ENCODE data around the gene KRT34.
"Not testable (repeated sequence)": the region's sequence is repeated elsewhere in the genome, so short reads cannot be mapped to it uniquely, and the experiment has no call there.

The KRT34 gene

DNA sequence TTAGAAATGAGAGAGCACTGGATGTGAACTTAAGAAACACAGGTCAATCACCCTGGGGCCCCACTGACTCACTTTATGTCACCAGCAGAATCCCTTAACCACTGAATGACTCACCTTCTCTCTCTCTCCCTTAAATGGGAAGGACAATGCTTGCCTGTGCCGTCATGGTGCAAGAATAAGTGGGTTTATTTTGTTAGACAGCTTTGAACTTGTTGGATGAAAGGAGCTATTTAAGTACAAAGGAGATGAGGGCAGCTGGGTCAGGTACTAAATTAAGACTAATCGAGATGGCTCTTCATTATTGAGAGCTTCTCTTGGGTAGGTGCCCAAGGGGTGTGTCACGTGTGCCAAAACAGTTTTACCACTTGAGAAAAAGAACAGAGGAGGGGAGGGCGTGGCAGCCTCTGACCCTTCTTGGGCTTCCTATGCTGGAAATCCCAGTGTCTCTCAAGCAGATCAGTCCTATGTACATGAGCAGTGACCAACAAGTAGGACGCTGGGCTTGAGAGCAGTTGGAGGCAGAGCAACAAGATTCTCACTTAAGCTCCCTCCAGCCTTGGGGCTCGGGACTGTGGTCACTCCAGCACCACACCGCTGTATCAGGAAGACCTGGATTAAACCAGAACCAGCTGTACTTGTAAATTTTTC is 22.0 kb upstream of the KRT34 start:
- peak; percentile 18 to 56 (median 22) for DNase-seq (ENCODE audit: low read depth in 3 of 3)

- DNase-seq (ENCODE audit: low read depth in 3 of 3) = no peak
Measured at GRCh38 chr17:41403404-41404023, 21.4 kb upstream of the KRT34 start.

- DNase-seq (ENCODE audit: low read depth in 3 of 3) = no peak
Measured at GRCh38 chr17:41402161-41402560, 20.1 kb upstream of the KRT34 start.

DNA sequence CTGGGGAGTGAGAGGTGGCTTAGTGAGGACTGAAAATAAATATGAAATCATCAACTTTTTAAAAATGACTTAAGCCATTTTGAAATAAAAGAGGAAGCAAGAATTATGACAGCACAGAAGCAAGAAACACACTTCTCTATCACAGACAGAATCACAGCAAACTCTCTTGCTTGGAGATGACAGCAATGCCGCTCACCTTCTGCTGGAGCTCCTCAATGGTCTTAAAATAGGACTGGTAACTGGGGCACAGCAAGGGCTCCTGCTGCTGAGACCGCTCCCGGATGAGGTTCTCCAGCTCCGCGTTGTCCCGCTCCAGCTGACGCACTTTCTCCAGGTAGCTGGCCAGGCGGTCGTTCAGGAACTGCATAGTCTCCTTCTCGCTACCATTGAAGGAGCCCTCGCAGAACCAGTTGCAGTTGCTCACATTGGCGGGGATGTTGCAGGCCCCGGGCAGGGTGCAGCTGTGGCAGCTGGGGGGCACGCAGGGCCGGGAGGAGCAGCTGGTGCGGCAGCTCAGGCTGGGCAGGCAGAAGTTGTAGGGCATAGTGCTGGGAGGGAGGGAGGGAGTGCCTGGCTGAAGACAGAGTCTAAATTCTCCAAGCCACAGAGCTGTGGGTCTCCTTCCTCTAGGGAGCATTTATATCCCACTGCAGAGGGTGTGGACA is 15.0 kb upstream of the KRT34 start, which contains the start of gene KRT31:
Gene KRT31, minus strand, starts transcription at position 613 of the 665 bp plus-strand sequence. Its CDS starts 69 bp downstream, at position 544.
- no peak for DNase-seq (ENCODE audit: low read depth in 3 of 3)

DNA sequence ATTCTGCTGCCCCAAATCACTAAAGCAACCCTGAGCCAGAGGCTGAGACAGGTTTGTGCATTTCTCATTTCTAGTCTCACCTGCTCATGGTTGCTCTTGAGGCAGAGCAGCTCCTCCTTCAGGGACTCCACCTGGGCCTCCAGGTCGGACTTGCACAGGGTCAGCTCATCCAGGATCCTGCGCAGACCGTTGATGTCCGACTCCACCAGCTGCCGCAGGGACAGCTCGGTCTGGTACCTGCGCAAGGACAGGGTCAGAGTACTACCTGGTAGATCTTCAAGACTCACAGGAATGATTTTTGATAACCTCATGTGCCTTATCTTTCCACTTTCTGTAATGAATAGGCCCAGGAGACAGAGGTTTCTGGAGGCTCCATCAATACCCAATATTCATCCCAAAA is 14.2 kb upstream of the KRT34 start:
- no peak for DNase-seq (ENCODE audit: low read depth in 3 of 3)

GRCh38 chr17:41395611-41396010 is 13.5 kb upstream of the KRT34 start:
- DNase-seq (ENCODE audit: low read depth in 3 of 3) = no peak

DNA sequence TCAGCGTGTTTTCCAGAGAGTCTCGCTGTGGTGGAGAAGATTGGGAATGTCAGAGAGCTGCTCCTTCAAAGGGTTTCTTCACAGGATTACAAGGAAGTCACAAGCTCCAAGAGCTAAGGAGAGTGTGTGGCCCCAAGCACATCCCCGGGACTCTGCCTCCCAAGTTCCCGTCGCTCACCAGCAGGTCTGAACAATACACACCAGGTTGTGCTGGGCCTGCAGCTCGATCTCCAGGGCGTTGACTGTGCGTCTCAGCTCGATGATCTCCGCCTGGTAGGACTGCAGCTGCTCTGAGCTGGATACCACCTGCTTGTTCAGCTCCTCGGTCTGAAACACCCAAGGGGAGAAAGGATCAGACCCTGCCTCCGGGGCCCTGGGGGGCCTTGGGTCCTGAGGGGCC is 12.9 kb upstream of the KRT34 start:
- not testable (repeated sequence) for DNase-seq (ENCODE audit: low read depth in 3 of 3)

DNA sequence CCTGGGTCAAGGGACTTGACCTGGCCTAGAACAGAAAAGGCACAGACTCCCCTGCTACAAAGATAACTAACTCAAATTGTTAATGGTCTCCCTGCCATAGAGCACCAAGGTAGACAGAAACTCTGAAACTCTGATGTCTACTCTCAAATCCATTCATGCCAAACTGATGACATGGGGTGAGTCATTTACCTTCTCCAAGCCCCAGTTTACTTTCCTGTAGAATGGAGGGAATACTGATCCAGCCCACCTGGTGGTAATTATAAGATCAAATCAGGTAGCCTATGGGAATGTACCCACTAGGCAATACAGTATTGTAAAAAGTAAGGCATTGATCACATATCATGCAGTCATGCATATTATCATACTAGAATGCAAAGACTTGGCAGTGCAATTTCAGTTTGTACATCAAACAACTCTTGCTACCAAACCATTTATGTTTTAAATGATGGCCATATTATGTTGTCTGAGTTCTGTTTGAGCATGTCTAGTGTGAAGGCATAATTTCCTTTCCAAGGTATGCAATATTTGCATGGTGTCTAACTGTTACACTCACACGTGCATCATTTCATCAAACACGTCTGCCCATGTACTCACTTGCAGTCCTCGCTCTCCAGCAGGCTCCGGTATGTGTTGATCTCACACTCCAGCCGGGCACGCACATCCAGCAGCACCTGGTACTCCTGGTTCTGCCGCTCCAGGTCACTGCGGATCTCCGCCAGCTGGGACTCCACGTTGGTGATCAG is 12.3 kb upstream of the KRT34 start:
- no peak for DNase-seq (ENCODE audit: low read depth in 3 of 3)

DNA sequence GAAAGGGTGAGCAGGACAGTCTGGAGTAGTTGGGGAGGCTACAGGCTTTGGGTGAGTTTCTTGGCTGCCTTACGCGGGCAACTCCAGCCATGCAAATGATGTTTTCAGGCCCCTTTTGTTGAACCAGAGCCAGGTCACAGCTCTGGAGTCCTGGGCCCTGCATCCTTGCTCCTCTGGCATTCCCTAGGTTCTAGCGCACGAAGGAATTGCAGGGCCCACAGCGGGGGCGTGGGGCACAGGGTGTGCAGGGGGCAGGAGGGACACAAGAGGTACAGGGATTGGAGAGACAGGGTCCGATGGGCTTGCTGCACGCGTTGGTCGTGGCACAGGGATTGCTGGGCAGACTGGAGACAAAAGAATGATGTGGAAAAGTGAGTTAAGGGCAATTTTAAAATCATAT is 11.7 kb upstream of the KRT34 start:
- DNase-seq (ENCODE audit: low read depth in 3 of 3) = no peak

- no peak for DNase-seq (ENCODE audit: low read depth in 3 of 3)
Measured at GRCh38 chr17:41393294-41393693, 11.2 kb upstream of the KRT34 start.

DNA sequence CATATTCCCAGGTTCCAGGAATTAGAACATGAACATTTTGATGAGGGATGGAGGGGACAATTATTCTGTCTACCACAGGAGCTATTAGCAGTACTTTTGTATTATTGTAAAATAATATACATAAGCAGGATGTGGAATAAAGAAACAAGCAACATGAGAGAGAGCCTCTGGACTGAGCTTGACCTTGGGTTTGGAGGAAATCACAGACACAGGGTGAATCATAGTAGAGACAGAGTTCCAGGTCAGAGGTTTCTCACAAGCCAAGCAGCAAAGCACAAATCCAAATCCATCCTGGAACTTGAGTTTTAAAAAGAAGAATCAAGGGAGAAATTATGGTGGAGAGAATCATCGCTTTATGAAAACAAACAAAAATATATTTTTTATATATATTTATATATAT is 10.2 kb upstream of the KRT34 start:
- no peak for DNase-seq (ENCODE audit: low read depth in 3 of 3)

GRCh38 chr17:41391535-41391934 is 9.4 kb upstream of the KRT34 start:
- DNase-seq (ENCODE audit: low read depth in 3 of 3) = no peak

DNA sequence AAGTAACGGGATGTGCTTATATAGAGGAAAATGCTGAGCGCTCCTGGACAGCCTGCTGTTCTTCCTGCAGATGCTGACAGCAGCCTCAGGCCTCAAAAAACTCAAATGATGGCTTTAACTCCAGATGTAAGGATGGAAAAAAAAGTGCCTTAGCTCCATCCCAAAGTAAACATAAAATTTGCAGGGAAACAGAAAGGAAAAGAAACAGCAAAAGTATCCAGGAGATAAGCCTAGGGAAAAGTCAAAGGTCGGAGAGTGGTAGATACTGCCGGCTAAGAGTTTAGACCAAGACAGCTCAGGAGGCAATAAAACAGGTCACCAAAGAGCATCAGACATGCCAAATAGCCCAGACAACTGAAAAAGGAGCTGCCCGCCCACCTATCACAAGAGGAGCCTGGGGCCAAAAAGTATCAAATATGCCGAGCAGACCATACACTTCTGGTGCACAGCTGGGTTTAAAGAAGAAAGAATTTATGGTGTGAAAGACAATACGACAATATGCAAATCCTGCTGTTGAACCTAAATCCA is 8.4 kb upstream of the KRT34 start:
- DNase-seq (ENCODE audit: low read depth in 3 of 3) = no peak

- DNase-seq (ENCODE audit: low read depth in 3 of 3) = no peak
Measured at GRCh38 chr17:41387670-41388069, 5.6 kb upstream of the KRT34 start.

DNA sequence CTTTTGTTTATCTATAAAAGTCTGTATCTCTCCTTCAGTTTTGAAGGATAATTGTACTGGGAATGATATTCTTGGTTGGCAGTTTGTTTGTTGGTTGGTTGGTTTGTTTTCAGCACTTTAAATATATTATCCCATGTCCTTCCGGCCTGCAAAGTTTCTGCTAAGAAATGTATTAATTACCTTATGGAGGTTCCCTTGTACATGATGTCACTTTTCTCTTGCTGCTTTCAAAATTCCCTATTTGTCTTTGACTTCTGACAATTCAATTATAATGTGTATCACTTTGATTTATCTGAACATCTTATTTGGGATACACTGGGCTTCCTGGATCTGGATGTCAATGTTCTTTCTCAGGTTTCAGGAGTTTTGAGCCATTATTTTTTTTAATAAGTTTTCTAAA is 4.1 kb upstream of the KRT34 start:
- no peak for DNase-seq (ENCODE audit: low read depth in 3 of 3)

DNA sequence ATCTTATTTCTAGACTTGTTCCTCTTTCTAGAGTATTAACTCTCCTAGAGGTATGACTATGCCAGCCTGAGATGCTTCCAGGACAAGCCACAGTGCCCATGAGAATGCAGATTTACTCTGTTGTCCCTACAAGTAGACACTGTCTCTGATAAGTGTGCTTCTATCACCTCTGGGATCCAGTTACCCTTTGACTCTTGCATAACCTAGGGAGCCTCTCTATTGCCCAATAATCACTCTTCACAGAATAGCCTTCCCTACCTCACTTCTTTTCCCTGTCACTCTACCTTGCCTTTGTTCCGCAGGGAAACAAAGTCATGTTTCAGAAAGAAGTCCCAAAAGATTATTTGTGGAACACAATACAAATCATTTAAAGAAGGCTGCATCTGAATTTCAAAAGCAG is 1.6 kb upstream of the KRT34 start:
- DNase-seq (ENCODE audit: low read depth in 3 of 3) = no peak

GRCh38 chr17:41382394-41382793 is 288 bp upstream of the KRT34 start:
- DNase-seq (ENCODE audit: low read depth in 3 of 3) = no peak

- not testable (repeated sequence) for DNase-seq (ENCODE audit: low read depth in 3 of 3)
Measured at GRCh38 chr17:41380091-41380490, 2.0 kb downstream of the KRT34 start.

DNA sequence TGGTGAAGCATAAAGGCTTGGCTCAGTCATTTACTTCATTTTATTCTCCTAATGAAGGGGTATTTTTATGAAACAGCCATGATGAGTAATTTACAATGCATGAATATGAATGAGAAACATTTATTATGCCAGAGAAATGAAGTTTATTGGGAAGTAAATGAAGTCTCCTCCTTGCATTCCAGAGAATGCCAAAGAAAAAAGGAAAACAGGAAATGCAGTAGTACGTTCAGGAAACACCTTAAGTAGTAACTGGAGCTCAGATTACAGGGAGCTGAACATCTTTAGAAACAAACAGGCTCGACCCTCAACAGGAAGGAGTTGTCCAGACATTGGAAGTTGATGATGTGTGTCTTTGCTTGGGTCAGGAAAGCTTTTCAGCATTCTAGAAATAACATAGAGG is 4.6 kb downstream of the KRT34 start:
- no peak for DNase-seq (ENCODE audit: low read depth in 3 of 3)

- no peak for DNase-seq (ENCODE audit: low read depth in 3 of 3)
Measured at GRCh38 chr17:41369713-41370112, 12.4 kb downstream of the KRT34 start, which contains the start of gene KRT33B. KRT33B (minus strand) TSS chr17:41369813; CDS start chr17:41369750, 63 bp downstream.

DNA sequence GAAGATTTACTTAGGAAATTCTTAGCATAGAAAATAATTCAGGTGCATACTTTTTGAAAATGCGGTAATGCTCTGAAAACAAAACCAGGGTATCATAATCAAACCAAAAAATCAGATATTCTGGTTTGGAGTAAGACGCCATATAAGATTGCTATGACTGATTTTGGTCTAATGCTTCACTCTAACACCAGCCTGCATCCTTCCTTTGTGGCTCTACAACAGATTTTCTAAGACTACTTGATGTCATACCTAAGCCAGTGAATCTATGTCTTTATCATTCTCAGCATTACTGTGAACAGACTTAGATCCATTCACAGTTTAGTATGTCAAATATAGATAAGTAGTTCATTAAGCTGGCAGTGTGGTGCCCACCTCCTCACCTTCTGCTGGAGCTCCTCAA is 13.1 kb downstream of the KRT34 start:
- DNase-seq (ENCODE audit: low read depth in 3 of 3) = no peak

DNA sequence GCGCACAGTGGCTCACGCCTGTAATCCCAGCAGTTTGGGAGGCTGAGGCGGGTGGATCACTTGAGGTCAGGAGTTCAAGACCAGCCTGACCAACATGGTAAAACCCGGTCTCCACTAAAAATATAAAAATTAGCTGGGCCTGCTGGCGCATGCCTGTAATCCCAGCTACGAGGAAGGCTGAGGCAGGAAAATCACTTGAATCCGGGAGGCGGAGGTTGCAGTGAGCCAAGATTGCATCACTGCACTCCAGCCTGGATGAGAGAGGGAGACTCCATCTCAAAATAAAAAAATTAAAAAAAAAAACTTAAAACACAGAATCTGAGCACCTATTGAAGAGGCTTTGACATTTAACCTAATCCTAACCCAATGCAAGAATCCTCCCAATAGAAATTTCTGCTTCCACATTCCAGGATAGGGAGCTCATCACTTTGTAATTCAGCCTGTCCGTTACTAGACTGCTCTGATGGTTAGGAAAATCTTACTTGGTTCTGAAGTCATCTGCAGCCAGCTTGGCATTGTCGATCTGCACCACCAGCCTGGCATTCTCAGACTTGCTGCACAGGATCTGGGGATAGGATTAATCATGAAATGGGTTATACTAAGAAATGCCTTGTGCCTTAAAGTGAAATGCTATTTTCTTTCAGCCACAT is 14.6 kb downstream of the KRT34 start:
- no peak for DNase-seq (ENCODE audit: low read depth in 3 of 3)

All from stimulated activated CD4-positive, alpha-beta T cell treated with anti-CD3 and anti-CD28 coated beads, TNF-alpha, amount 100 ng/mL, for 24 hours (primary cell).